Urothelium cell line (cell line): ENCODE data around the gene OR2B3.
A peak's percentile ranks its signal among the peaks of the same experiment; 100 is the strongest.
"Not testable (repeated sequence)": the region's sequence is repeated elsewhere in the genome, so short reads cannot be mapped to it uniquely, and the experiment has no call there.

ENCODE experiments used
- DNase-seq: peaks from one replicate; pipeline ENCODE4 v3.0.0; 2011; ENCODE audit warnings: low spot score, mixed read lengths
- FAIRE-seq: peaks from 2 replicates; lab custom pipeline; 2011; peaks lifted over from hg19 to GRCh38; lab: Jason Lieb, UNC

Gene OR2B3

GRCh38 chr6:29087213-29087612 lies at the start of gene OR2B3:
Gene OR2B3 (minus strand): TSS chr6:29087313. CDS start chr6:29087248, 65 bp downstream.
- FAIRE-seq (no peak), DNase-seq (no peak)

GRCh38 chr6:29131691-29132090 lies 44.6 kb upstream of the OR2B3 start:
- DNase-seq, result no peak
- no peak for FAIRE-seq

GRCh38 chr6:29130644-29131043 lies 43.5 kb upstream of the OR2B3 start:
- DNase-seq, result no peak

GRCh38 chr6:29129326-29130012 lies 42.4 kb upstream of the OR2B3 start:
- no peak for DNase-seq
- FAIRE-seq, result no peak

More at GRCh38 chr6:29130644-29131043, 43.5 kb upstream of the OR2B3 start:
- FAIRE-seq, result peak; percentile 69

- not testable (repeated sequence) for DNase-seq, FAIRE-seq
Observed at GRCh38 chr6:29114964-29115363, 27.9 kb upstream of the OR2B3 start.

GRCh38 chr6:29112135-29112534 lies 25.0 kb upstream of the OR2B3 start:
- FAIRE-seq, result no peak
- no peak for DNase-seq

- DNase-seq, result no peak
- FAIRE-seq, result no peak
Observed at GRCh38 chr6:29107758-29108157, 20.6 kb upstream of the OR2B3 start, which contains the start of gene OR2J3. Gene OR2J3 (plus strand): TSS chr6:29108058. CDS start chr6:29111891, 3,833 bp downstream.

GRCh38 chr6:29099190-29099589 lies 12.1 kb upstream of the OR2B3 start, which contains the start of gene OR2J1:
Gene OR2J1 (plus strand): TSS chr6:29099490. CDS start chr6:29100943, 1,453 bp downstream.
- DNase-seq (no peak), FAIRE-seq (no peak)

GRCh38 chr6:29097803-29098202 lies 10.7 kb upstream of the OR2B3 start:
- no peak for DNase-seq
- no peak for FAIRE-seq

- no peak for FAIRE-seq
- no peak for DNase-seq
Observed at GRCh38 chr6:29092957-29093356, 5.8 kb upstream of the OR2B3 start.

- DNase-seq, result no peak
- FAIRE-seq, result no peak
Observed at GRCh38 chr6:29082457-29082856, 4.7 kb downstream of the OR2B3 start.

- FAIRE-seq, result no peak
Observed at GRCh38 chr6:29081312-29081711, 5.8 kb downstream of the OR2B3 start.

GRCh38 chr6:29079203-29079602 lies 7.9 kb downstream of the OR2B3 start:
- FAIRE-seq (no peak), DNase-seq (no peak)

More at GRCh38 chr6:29081312-29081711, 5.8 kb downstream of the OR2B3 start:
- DNase-seq, result no peak

- FAIRE-seq (peak; percentile 89), DNase-seq (peak; percentile 54)
Observed at GRCh38 chr6:29071831-29072723, 15.0 kb downstream of the OR2B3 start.

GRCh38 chr6:29051680-29052079 lies 35.4 kb downstream of the OR2B3 start:
- DNase-seq (no peak), FAIRE-seq (no peak)

- no peak for DNase-seq
- FAIRE-seq, result no peak
Observed at GRCh38 chr6:29045075-29045474, 42.0 kb downstream of the OR2B3 start, which contains the start of gene OR2W1. Gene OR2W1 (minus strand): TSS chr6:29045175. CDS start chr6:29045175, 0 bp downstream.
